T-helper 17 cell (primary cell): ENCODE data around the gene S100A9. TPM values are rescaled to one million over a fixed set of nuclear protein-coding genes. Genes with fewer than 3 reads are reported as not detected.

ENCODE experiments used
- ATAC-seq: fragments of 150-1000 bp; cut with Tn5 transposase; 2 replicates; pipeline ENCODE4 v1.10.0; 2021; ENCODE audit warnings: mild to moderate bottlenecking, moderate library complexity
- DNase-seq, 3 donors: peaks; one replicate each; pipeline versions ENCODE4 v3.0.0 to v3.0.0-alpha.2; 2020 to 2021
- H3K9me3 ChIP-seq: one replicate; pipeline ENCODE4 v1.7.0; 2013; ENCODE audit warnings: low read length, mild to moderate bottlenecking; ENCODE audit not compliant: control insufficient read depth, poor library complexity, severe bottlenecking
- H3K27ac Mint-ChIP-seq: one replicate; pipeline ENCODE4 v1.8.0; 2022; ENCODE audit warnings: mild to moderate bottlenecking, moderate library complexity, mixed read lengths
- H3K27me3 Mint-ChIP-seq: one replicate; pipeline ENCODE4 v1.8.0; 2022; ENCODE audit warnings: mixed read lengths
- H3K36me3 Mint-ChIP-seq: one replicate; pipeline ENCODE4 v1.8.0; 2022; ENCODE audit warnings: low read depth, mixed read lengths
- H3K4me1 Mint-ChIP-seq: one replicate; pipeline ENCODE4 v1.8.0; 2022; ENCODE audit warnings: mild to moderate bottlenecking, mixed read lengths
- H3K4me3 Mint-ChIP-seq: one replicate; pipeline ENCODE4 v1.8.0; 2022; ENCODE audit warnings: mild to moderate bottlenecking, moderate library complexity, mixed read lengths
- total RNA-seq, 4 donors: library from RNA in 2 of 4; stranded (reverse) in 2 of 4; gene quantifications; one replicate each; pipeline ENCODE4 v1.2.3 and lab custom pipeline; 2022 to 2026

Gene S100A9
- total RNA-seq, 2 donors from 2014 or later, result 11.9 to 138 TPM

DNA sequence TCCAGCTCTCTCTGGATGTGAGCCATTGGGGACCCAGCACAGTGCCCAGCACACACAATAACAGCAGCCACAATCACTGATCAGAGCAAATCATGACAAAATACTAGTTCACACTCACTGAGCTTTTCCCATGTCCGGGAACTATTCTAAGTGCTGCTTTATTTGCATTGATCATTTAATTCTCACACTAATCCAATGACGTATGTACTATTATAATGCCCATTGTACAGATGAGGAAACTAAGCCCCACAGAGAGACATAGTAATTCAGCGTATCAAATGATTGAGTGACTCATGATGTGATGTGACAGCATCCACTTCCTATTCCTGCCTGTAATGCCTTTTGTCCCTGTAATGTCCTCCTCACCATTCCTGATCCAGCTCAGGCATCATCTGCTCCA is 35.2 kb downstream of the S100A9 start:
- ATAC-seq (no peak), DNase-seq (no peak)
- Mint-ChIP-seq H3K27me3 (peaks cover 83% of the 10 kb centered on the region), H3K27ac (no peak overlapping the region), H3K4me1 (peaks cover 2% of the 10 kb centered on the region), H3K36me3 (peaks cover 2% of the 10 kb centered on the region), H3K4me3 (no peak overlapping the region)
- H3K9me3 ChIP-seq, result no peaks in the 10 kb centered on the region

DNA sequence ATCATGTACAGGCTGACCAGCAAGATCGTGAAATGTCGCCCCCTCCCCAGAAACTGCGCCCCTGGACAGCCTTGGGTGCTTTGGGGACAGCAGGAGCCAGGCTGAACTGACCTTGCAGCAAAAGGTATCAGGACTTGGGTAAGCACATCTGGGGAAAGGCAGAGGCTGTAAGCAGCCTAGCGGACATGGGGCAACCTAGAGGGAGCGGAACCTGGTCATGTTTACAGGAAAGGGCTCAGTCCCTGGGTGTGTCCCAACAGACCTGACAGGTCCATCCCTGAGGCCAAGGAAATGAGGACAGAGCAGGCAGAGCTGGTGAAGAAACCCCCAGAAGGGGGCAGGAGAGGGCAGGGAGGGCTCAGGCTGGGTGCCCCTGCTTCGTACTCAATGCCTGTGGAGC is 36.3 kb downstream of the S100A9 start:
- peaks cover 2% of the 10 kb centered on the region for H3K36me3 Mint-ChIP-seq
- ATAC-seq, result no peak
- no peak for DNase-seq
- no peaks in the 10 kb centered on the region for H3K9me3 ChIP-seq
- H3K4me1 Mint-ChIP-seq, result peaks cover 2% of the 10 kb centered on the region
- H3K27me3 Mint-ChIP-seq, result peaks cover 86% of the 10 kb centered on the region
- H3K4me3 Mint-ChIP-seq, result no peak overlapping the region
- H3K27ac Mint-ChIP-seq, result no peak overlapping the region

DNA sequence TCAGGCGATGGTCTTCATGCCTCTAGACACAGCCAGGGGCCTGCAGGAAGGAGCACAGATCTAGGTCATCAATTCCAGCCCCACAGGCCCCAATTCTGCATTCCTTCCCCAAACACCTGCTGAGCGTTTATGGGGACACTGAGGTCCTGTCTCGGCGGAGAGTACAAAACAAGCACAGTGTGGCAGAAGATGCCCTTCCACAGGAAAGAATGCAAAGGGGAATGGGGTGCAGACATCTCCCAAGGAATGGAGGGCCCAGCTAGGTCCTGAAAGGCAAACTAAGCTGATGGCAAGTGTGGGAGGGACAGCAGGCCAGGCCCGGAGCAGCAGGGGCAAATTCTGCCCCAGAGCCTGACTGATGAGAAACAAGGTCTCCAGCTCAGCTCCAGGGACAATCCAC is 36.7 kb downstream of the S100A9 start:
- DNase-seq (no peak), ATAC-seq (no peak)
- H3K27me3 Mint-ChIP-seq, result peaks cover 87% of the 10 kb centered on the region
- no peaks in the 10 kb centered on the region for H3K9me3 ChIP-seq
- peaks cover 2% of the 10 kb centered on the region for H3K36me3 Mint-ChIP-seq
- no peak overlapping the region for H3K4me3 Mint-ChIP-seq
- H3K27ac Mint-ChIP-seq, result no peak overlapping the region
- H3K4me1 Mint-ChIP-seq, result peaks cover 2% of the 10 kb centered on the region

DNA sequence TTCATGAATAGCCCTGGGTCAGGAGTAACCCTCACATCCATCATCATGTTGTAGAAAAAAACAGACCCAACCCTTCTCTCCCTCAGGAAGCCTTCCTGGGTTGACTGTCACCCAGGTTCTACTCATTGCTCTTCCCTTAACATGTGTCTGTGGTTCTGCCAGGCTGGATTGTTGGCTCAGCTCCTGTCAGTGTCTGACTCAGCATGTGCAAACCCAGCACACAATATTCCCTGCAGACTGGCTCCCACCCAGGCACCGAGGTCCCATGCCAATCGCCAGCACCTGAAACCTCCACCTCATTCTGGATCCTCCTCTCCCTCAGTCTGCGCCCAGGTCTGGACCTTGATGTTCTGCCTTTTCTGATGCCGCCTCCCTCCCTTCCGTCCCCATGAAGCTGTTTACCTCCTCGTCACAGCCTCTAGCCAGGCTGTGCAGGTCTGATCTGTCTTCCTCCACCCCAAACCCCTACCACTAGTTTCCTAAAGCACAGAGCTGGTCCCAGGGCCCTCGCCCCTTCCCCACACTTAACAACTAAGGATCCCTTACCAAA is 37.6 kb downstream of the S100A9 start:
- no peak for ATAC-seq
- H3K27ac Mint-ChIP-seq, result no peak overlapping the region
- no peak for DNase-seq
- H3K9me3 ChIP-seq, result no peaks in the 10 kb centered on the region
- H3K36me3 Mint-ChIP-seq, result peaks cover 2% of the 10 kb centered on the region
- H3K4me1 Mint-ChIP-seq, result peaks cover 2% of the 10 kb centered on the region
- peaks cover 86% of the 10 kb centered on the region for H3K27me3 Mint-ChIP-seq
- no peak overlapping the region for H3K4me3 Mint-ChIP-seq

DNA sequence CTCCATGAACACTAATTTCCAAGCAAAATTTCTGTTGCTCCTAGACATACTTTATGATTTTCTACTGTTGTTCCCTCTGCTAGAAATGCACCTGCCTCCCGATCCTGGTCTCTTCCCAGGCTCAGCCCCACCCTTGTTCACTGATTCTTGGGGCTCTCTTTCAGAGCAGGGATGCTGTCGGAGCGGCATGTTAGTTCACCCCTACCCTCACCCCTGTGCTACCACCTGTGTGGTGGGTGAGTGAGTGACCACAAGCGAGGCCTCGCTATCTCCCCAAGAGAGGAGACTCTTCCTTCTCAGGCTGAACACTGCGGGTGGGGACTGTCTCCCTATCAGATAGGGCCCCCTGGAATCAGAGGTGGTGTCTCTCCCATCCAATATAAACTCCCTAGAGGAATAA is 38.1 kb downstream of the S100A9 start:
- H3K27ac Mint-ChIP-seq, result peak overlapping the region; percentile 8
- H3K36me3 Mint-ChIP-seq, result peaks cover 2% of the 10 kb centered on the region
- H3K27me3 Mint-ChIP-seq, result peaks cover 80% of the 10 kb centered on the region
- no peaks in the 10 kb centered on the region for H3K9me3 ChIP-seq
- H3K4me3 Mint-ChIP-seq, result no peak overlapping the region
- DNase-seq (no peak), ATAC-seq (no peak)
- peaks cover 1% of the 10 kb centered on the region for H3K4me1 Mint-ChIP-seq

DNA sequence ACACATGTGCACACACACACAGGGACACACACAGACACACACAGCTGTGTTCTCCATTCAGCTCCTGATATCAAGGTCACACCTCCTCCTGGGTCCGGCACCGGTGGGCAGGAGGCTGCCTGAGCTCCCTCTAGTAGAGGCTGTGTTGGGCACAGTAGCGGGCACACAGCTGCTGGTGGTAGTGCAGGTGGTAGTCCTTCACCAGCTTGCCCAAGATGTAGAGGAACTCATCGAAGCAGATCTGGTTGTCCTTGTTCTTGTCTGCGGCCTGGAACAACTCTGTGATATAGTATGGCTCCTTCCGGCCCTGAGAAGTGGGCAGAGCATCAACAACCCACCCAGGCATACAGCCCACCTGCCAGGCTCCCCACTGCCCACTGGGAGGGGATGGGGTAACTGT is 38.8 kb downstream of the S100A9 start:
- no peaks in the 10 kb centered on the region for H3K4me1 Mint-ChIP-seq

DNA sequence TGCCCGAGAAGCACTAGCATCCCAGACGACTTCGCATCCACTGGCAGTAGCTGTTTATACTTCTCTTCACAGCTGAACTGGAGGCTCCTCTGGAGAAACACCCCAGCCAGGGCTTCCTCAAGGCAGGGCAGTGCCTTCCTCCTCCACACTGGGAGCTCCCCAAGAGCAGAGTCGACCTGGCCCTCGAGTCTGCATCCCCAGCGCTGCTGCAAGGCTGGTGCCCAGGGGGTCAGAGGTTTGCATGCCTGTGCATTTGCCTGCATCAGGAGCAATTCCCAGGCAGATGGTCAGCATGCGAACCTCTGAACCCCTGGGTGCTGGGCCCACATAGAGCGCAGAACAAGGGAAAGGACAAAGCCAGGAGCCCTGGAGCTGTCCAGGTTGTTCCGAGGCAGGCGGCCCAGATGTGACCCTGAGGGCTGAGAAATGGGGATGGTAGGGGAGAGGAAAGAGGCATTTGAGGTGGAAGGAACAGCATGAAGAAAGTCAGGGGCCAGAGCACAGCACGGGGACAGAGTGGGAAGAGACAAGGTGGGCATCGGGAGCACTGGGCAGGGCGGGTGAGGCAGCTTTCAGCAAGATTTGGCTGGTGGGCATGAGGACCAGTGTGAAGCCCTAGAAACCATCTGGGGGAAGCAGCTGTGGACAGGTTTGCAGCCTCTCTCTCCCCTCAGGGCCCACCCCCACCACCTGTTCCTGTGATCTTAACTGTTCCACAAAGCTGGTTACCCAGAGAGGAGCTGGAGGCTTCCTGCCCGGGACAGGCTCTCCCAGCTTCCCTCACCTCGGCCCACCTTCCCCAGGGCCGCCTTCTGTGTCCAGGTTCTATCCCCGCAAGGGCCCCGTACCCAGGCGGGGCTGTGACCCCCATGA is 39.6 kb downstream of the S100A9 start:
- DNase-seq (no peak), ATAC-seq (no peak)
- Mint-ChIP-seq H3K27me3 (peaks cover 71% of the 10 kb centered on the region), H3K27ac (peak overlapping the region; percentile 41), H3K4me3 (no peak overlapping the region), H3K36me3 (peaks cover 2% of the 10 kb centered on the region), H3K4me1 (peaks cover 2% of the 10 kb centered on the region)
- no peaks in the 10 kb centered on the region for H3K9me3 ChIP-seq

More for the DNA sequence above, 38.8 kb downstream of the S100A9 start:
- ATAC-seq, result no peak
- H3K9me3 ChIP-seq, result no peaks in the 10 kb centered on the region
- Mint-ChIP-seq H3K27me3 (peaks cover 73% of the 10 kb centered on the region), H3K4me3 (no peak overlapping the region), H3K36me3 (peaks cover 2% of the 10 kb centered on the region), H3K27ac (peak overlapping the region; percentile 8)
- no peak for DNase-seq

DNA sequence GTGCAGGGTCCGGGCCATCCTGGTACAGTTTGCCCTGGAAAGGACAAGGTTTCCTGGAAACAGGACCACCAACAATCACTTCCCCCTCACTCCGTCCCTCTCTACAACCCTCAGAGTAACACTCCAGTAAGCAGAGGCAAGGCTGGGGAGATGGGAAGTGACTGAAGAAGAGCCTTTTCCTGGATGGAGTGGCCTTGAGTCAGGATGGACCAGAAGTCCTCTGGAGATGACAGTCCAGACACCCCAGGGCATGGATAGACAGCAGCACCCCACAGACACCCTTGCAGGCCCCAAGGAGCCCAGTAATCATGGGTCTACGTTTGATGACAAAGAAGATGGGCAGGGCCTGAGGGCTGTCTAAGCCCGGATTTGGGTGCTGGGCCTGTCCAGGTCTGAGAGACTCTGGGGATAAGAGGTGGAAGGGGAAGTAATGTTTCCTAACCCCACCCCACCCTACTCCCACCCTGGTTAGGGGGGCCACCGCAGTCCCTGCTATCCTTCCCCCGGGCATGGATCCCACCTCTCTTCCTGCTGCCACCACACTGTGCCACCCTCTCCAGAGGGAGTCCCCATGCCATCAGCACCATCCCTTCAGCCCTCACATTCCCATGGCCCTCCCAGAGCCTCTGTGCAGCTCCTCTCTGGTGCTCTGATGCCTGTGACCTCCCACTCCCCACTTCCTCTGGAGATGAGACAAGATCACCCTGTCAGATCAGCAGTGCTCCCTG is 40.4 kb downstream of the S100A9 start:
- no peak overlapping the region for H3K4me3 Mint-ChIP-seq
- H3K36me3 Mint-ChIP-seq, result peaks cover 2% of the 10 kb centered on the region
- H3K4me1 Mint-ChIP-seq, result peaks cover 2% of the 10 kb centered on the region
- ATAC-seq (no peak), DNase-seq (no peak)
- no peak overlapping the region for H3K27ac Mint-ChIP-seq
- peaks cover 64% of the 10 kb centered on the region for H3K27me3 Mint-ChIP-seq
- H3K9me3 ChIP-seq, result no peaks in the 10 kb centered on the region

DNA sequence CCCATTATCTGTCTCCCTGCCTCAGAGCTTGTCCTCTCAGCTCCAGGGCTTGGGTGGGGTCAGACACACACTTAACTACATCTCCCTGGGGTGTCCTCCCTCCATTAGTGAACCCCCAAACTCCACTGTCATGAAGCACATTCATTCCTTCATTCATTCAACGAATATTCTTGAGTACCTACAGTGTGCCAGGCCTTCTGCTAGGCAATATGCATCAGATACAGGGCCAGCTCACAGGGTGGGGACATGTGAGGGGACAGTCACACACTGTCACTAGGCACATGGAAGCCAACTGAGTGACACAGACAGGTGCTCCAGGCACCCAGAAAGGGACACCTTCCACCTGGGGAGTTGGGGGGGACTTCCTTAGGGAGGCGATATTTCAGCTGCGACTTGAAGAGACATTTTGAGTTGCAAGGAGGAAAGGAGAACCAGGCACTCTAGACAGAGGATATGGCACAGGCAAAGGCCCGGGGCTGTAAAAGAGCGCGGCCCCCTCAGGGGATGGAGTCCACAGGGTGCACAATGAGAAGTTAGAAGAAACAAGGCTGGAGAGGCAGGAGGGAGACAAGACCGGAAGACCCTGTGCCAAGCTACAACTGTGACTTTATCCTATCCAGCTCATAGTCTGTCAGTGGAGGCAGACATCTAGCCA is 41.9 kb downstream of the S100A9 start:
- H3K27ac Mint-ChIP-seq, result no peak overlapping the region
- no peak for DNase-seq
- no peak overlapping the region for H3K4me3 Mint-ChIP-seq

DNA sequence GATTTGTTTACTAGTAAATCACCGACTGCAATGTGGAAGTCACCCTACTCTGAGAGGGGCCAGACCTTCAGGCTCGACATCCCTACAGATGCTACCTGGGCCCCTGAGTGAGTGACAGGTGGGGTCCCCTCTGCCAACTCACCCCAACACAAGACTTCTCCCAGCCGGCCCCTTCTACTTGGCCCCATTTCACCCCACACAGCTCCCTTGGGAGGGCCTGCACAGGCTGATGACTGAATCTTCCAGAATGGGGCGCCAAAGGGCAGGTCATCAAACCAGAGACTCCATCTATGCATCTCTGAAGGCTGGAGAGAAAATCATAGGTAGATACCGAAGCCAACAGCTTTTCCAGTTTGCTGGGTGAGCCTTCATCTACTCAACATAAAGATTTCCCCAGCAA is 42.6 kb downstream of the S100A9 start:
- no peak for ATAC-seq
- H3K27ac Mint-ChIP-seq, result no peak overlapping the region
- no peak for DNase-seq
- H3K9me3 ChIP-seq, result no peaks in the 10 kb centered on the region
- peaks cover 5% of the 10 kb centered on the region for H3K4me1 Mint-ChIP-seq
- H3K36me3 Mint-ChIP-seq, result peaks cover 2% of the 10 kb centered on the region
- peaks cover 43% of the 10 kb centered on the region for H3K27me3 Mint-ChIP-seq
- no peak overlapping the region for H3K4me3 Mint-ChIP-seq

More for the DNA sequence above, 41.9 kb downstream of the S100A9 start:
- Mint-ChIP-seq H3K27me3 (peaks cover 50% of the 10 kb centered on the region), H3K36me3 (peaks cover 2% of the 10 kb centered on the region), H3K4me1 (peaks cover 3% of the 10 kb centered on the region)
- no peak for ATAC-seq
- no peaks in the 10 kb centered on the region for H3K9me3 ChIP-seq

DNA sequence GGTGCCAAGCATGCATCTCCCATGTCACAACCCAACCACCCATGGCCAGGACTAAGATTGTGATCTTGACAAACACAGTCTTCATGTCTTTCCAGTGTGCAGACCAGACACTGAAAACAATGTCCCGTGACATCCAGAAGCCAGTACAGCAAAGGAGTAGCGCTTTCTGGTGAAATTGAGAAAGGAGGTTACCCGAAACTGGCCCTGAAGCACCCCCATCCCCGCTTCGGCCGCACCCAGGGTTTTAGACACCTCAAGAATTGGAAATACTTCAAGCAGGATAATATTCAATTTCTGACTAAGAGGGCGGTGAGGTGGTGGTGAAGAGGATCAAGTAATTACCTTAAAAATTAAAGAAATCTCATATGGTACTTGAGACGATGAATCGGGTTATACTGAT is 43.8 kb downstream of the S100A9 start:
- Mint-ChIP-seq H3K27me3 (peaks cover 30% of the 10 kb centered on the region), H3K4me1 (peaks cover 5% of the 10 kb centered on the region), H3K27ac (no peak overlapping the region), H3K4me3 (no peak overlapping the region), H3K36me3 (peaks cover 2% of the 10 kb centered on the region)
- ATAC-seq (no peak), DNase-seq (no peak)
- H3K9me3 ChIP-seq, result no peaks in the 10 kb centered on the region

DNA sequence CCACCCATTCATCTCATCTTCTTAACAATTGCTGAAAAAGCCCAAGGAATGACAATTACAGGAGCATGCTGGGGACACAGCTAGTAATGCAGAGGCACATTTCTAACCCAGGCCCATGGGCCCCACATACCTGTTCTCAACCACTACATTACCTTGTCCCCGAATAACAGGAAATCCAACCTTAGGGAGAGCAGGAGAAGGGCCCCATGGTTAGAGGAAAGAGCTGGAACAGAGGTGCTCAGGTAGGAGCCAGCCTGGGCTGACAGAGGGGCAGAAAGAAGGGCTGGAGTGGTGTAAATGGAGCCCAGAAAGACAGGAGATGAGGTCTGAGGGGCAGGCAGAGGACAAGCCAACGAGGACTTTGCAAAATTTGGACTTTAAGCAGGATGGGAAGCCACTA is 44.6 kb downstream of the S100A9 start:
- Mint-ChIP-seq H3K4me3 (no peak overlapping the region), H3K27me3 (peaks cover 23% of the 10 kb centered on the region), H3K27ac (no peak overlapping the region), H3K4me1 (peaks cover 8% of the 10 kb centered on the region), H3K36me3 (peaks cover 2% of the 10 kb centered on the region)
- DNase-seq (no peak), ATAC-seq (no peak)
- no peaks in the 10 kb centered on the region for H3K9me3 ChIP-seq
